ENCODE measurements around the gene KRTAP9-9.
"Not testable (repeated sequence)": the region's sequence is repeated elsewhere in the genome, so short reads cannot be mapped to it uniquely, and the experiment has no call there.

KRTAP9-9 gene

GRCh38 chr17:41265078-41265477 is 9.9 kb downstream of the KRTAP9-9 start, which contains the start of gene KRTAP9-6:
TSS of gene KRTAP9-6 (plus strand) at chr17:41265378. CDS start at chr17:41265378, 0 bp downstream.
- DNase-seq (ENCODE audit: low spot score): no peak

- no peak for DNase-seq (ENCODE audit: low spot score)
These were observed 12.5 kb downstream of the KRTAP9-9 start for GRCh38 chr17:41267711-41268110.

- DNase-seq (ENCODE audit: low spot score): not testable (repeated sequence)
These were observed 16.1 kb downstream of the KRTAP9-9 start for GRCh38 chr17:41271323-41271722.

GRCh38 chr17:41271858-41272257 is 16.7 kb downstream of the KRTAP9-9 start:
- DNase-seq (ENCODE audit: low spot score): no peak

GRCh38 chr17:41275648-41276190 is 20.5 kb downstream of the KRTAP9-9 start, which contains the start of gene KRTAP9-7:
TSS of gene KRTAP9-7 (plus strand) at chr17:41275698. CDS start at chr17:41275698, 0 bp downstream.
- DNase-seq (ENCODE audit: low spot score): not testable (repeated sequence)

- DNase-seq (ENCODE audit: low spot score): no peak
These were observed 23.2 kb downstream of the KRTAP9-9 start for GRCh38 chr17:41278176-41278955.

GRCh38 chr17:41284043-41284442 is 28.9 kb downstream of the KRTAP9-9 start:
- no peak for DNase-seq (ENCODE audit: low spot score)

- DNase-seq (ENCODE audit: low spot score): no peak
These were observed 29.4 kb downstream of the KRTAP9-9 start for GRCh38 chr17:41284546-41284945.

GRCh38 chr17:41287050-41287449 is 31.9 kb downstream of the KRTAP9-9 start:
- DNase-seq (ENCODE audit: low spot score): no peak

GRCh38 chr17:41294016-41294415 is 38.8 kb downstream of the KRTAP9-9 start:
- no peak for DNase-seq (ENCODE audit: low spot score)

- no peak for DNase-seq (ENCODE audit: low spot score)
These were observed 41.7 kb downstream of the KRTAP9-9 start for GRCh38 chr17:41296846-41297245.

GRCh38 chr17:41298458-41299135 is 43.4 kb downstream of the KRTAP9-9 start:
- no peak for DNase-seq (ENCODE audit: low spot score)

- DNase-seq (ENCODE audit: low spot score): no peak
These were observed 46.1 kb downstream of the KRTAP9-9 start for GRCh38 chr17:41301204-41301790.

GRCh38 chr17:41301916-41302901 is 47.0 kb downstream of the KRTAP9-9 start, which contains the start of gene KRTAP29-1:
TSS of gene KRTAP29-1 (minus strand) at chr17:41302851. CDS start at chr17:41302851, 0 bp downstream.
- DNase-seq (ENCODE audit: low spot score): no peak

GRCh38 chr17:41302981-41303380 is 47.8 kb downstream of the KRTAP9-9 start:
- DNase-seq (ENCODE audit: low spot score): no peak

- no peak for DNase-seq (ENCODE audit: low spot score)
These were observed 48.9 kb downstream of the KRTAP9-9 start for GRCh38 chr17:41304091-41304490.

Measured in ecto neural progenitor cell (in vitro differentiated cells).